ENCODE measurements around the gene CKS1B. TPM values are rescaled to one million over a fixed set of nuclear protein-coding genes. Genes with fewer than 3 reads are reported as not detected.

CKS1B gene
- total and polyA plus RNA-seq, 9 of the 15 experiments (the other 6 are each of a cell fraction or from before 2014, with no cell fraction given): 215 to 1,103 (median 460) TPM

DNA sequence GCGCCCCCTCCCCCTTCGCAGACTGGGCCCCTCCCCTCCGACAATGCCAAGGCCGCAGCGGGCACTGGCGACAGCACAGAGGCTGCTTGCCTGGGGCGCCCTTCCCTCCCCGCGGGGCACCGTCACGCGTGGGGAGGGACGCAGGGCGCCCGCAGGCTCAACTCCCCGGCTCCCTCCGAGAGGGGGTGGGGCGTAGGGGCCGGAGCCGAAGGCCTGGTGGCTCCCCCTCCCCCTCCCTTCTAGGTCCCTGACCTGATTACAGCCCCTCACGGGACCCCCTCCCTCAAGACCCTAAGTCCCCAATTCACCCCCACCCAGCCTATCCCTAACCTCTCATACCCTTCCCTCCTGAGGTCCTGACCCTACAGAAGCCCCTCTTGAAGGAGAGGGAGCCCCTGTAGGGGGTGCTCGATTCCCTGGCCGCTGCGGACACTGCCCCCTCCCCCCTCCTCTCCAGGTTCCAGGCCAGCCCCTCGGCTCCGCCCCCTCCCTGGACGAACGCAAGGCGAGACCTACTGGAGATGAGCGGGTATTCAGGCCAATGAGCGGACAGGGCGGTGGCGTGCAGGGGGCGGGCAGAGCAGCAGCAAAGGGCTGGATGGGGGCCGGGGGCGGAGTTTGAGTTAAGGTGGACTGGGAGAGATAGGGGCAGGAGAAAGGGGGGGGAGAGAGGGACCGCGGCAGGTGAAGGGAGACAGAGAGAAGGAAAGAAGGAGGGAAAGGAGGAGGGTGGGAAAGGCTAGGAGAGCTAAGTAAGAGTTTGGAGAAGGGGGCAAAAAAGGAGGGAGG is 27.4 kb downstream of the CKS1B start (continued):
- TF ChIP-seq, protein P1, sequence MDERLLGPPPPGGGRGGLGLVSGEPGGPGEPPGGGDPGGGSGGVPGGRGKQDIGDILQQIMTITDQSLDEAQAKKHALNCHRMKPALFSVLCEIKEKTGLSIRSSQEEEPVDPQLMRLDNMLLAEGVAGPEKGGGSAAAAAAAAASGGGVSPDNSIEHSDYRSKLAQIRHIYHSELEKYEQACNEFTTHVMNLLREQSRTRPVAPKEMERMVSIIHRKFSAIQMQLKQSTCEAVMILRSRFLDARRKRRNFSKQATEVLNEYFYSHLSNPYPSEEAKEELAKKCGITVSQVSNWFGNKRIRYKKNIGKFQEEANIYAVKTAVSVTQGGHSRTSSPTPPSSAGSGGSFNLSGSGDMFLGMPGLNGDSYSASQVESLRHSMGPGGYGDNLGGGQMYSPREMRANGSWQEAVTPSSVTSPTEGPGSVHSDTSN (CRISPR knock-in tag; IDR thresholded peaks at IDR 0.05; ENCODE audit: low read depth): peak; percentile 75
- TF ChIP-seq, protein P1 (tag; conservative IDR thresholded peaks at IDR 0.05; ENCODE audit: low read depth): peak; percentile 95
- TF ChIP-seq, protein P2, sequence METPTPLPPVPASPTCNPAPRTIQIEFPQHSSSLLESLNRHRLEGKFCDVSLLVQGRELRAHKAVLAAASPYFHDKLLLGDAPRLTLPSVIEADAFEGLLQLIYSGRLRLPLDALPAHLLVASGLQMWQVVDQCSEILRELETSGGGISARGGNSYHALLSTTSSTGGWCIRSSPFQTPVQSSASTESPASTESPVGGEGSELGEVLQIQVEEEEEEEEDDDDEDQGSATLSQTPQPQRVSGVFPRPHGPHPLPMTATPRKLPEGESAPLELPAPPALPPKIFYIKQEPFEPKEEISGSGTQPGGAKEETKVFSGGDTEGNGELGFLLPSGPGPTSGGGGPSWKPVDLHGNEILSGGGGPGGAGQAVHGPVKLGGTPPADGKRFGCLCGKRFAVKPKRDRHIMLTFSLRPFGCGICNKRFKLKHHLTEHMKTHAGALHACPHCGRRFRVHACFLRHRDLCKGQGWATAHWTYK (CRISPR knock-in tag; IDR thresholded peaks at IDR 0.05): peak; percentile 50; the same call in 1 of the 2 replicates
- TF ChIP-seq TAF7 (tag; IDR thresholded peaks at IDR 0.05) (peak; percentile 12), DMBX1 (CRISPR knock-in tag; IDR thresholded peaks at IDR 0.05; ENCODE audit: borderline replicate concordance) (no peak), POLR2AphosphoS2 (IDR thresholded peaks at IDR 0.05; ENCODE audit: low read length) (no peak), GTF2F1 (IDR thresholded peaks at IDR 0.05; ENCODE audit: low read depth, low read length) (no peak), ZNF436 (CRISPR knock-in tag; IDR thresholded peaks at IDR 0.05) (no peak), TBL1XR1 (IDR thresholded peaks at IDR 0.05; ENCODE audit: low read length in 2 of 2) (no peak; a peak in 1 of 4 replicates), GABPA (tag; conservative IDR thresholded peaks at IDR 0.05; ENCODE audit: low read depth) (no peak), SNRNP70 (optimal IDR thresholded peaks at IDR 0.05; ENCODE audit: low read depth, low read length) (no peak), ILK (tag; IDR thresholded peaks at IDR 0.05; ENCODE audit: borderline replicate concordance, low read depth) (no peak), CHD4 (IDR thresholded peaks at IDR 0.05; ENCODE audit: insufficient read depth, insufficient replicate concordance, low read depth, low read length, poor library complexity, severe bottlenecking) (no peak)
- TF ChIP-seq, protein P3, sequence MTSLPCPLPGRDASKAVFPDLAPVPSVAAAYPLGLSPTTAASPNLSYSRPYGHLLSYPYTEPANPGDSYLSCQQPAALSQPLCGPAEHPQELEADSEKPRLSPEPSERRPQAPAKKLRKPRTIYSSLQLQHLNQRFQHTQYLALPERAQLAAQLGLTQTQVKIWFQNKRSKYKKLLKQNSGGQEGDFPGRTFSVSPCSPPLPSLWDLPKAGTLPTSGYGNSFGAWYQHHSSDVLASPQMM (CRISPR knock-in tag; IDR thresholded peaks at IDR 0.05): no peak
- TF ChIP-seq, protein P4, sequence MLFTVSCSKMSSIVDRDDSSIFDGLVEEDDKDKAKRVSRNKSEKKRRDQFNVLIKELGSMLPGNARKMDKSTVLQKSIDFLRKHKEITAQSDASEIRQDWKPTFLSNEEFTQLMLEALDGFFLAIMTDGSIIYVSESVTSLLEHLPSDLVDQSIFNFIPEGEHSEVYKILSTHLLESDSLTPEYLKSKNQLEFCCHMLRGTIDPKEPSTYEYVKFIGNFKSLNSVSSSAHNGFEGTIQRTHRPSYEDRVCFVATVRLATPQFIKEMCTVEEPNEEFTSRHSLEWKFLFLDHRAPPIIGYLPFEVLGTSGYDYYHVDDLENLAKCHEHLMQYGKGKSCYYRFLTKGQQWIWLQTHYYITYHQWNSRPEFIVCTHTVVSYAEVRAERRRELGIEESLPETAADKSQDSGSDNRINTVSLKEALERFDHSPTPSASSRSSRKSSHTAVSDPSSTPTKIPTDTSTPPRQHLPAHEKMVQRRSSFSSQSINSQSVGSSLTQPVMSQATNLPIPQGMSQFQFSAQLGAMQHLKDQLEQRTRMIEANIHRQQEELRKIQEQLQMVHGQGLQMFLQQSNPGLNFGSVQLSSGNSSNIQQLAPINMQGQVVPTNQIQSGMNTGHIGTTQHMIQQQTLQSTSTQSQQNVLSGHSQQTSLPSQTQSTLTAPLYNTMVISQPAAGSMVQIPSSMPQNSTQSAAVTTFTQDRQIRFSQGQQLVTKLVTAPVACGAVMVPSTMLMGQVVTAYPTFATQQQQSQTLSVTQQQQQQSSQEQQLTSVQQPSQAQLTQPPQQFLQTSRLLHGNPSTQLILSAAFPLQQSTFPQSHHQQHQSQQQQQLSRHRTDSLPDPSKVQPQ (CRISPR knock-in tag; IDR thresholded peaks at IDR 0.05; ENCODE audit: borderline replicate concordance): no peak
- TF ChIP-seq, protein P5, sequence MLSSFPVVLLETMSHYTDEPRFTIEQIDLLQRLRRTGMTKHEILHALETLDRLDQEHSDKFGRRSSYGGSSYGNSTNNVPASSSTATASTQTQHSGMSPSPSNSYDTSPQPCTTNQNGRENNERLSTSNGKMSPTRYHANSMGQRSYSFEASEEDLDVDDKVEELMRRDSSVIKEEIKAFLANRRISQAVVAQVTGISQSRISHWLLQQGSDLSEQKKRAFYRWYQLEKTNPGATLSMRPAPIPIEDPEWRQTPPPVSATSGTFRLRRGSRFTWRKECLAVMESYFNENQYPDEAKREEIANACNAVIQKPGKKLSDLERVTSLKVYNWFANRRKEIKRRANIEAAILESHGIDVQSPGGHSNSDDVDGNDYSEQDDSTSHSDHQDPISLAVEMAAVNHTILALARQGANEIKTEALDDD (IDR thresholded peaks at IDR 0.05): no peak
